WTC11 (cell line): ENCODE measurements around the gene ATP8B3. TPM values are rescaled to one million over a fixed set of nuclear protein-coding genes. Genes with fewer than 3 reads are reported as not detected.

ENCODE experiments used
- ATAC-seq: fragments of 200-7000 bp; cut with Tn5 transposase; 2 replicates; pipeline ENCODE4 v1.10.0; 2021; ENCODE audit warnings: mild to moderate bottlenecking, moderate library complexity
- CTCF ChIA-PET: fragments of 300-600 bp; sonication (Branson Sonifier 250); formaldehyde crosslinking; loops from one replicate; lab custom pipeline; 2021; ENCODE audit warnings: antibody characterized with exemption; lab: Charles Lee
- POLR2A ChIA-PET: fragments of 350-600 bp; sonication (Branson Sonifier 250); formaldehyde crosslinking; loops from one replicate; lab custom pipeline; 2021; ENCODE audit warnings: antibody characterized with exemption; lab: Charles Lee
- DNase-seq: peaks from one replicate; pipeline ENCODE4 v3.0.0; 2021; ENCODE audit warnings: low spot score
- H3K27ac Mint-ChIP-seq: 2 replicates; pipeline ENCODE4 v1.8.0; 2021; ENCODE audit warnings: mixed read lengths
- H3K27me3 Mint-ChIP-seq: 2 replicates; pipeline ENCODE4 v1.8.0; 2021; ENCODE audit warnings: low read depth, mild to moderate bottlenecking, moderate library complexity, mixed read lengths
- H3K36me3 Mint-ChIP-seq: 2 replicates; pipeline ENCODE4 v1.8.0; 2021; ENCODE audit warnings: mixed read lengths
- H3K4me1 Mint-ChIP-seq: 2 replicates; pipeline ENCODE4 v1.8.0; 2022; ENCODE audit warnings: mixed read lengths
- H3K4me3 Mint-ChIP-seq: 2 replicates; pipeline ENCODE4 v1.8.0; 2021; ENCODE audit warnings: mild to moderate bottlenecking, moderate library complexity, mixed read lengths
- H3K9me3 Mint-ChIP-seq: 2 replicates; pipeline ENCODE4 v1.8.0; 2021; ENCODE audit warnings: mixed read lengths
- ESRRA ChIP-seq: sonication (generic); formaldehyde crosslinking; IDR thresholded peaks from 2 replicates; pipeline ENCODE4 v1.8.1; 2022; ENCODE audit warnings: mild to moderate bottlenecking, missing genetic modification reagents, borderline replicate concordance
- GTF2I ChIP-seq: fragments of 250-450 bp; sonication (Bioruptor Pico); conservative IDR thresholded peaks from 2 replicates; pipeline ENCODE4 v1.4.0; 2021; ENCODE audit warnings: mild to moderate bottlenecking
- HMGA2 ChIP-seq: fragments of 250-450 bp; sonication (Bioruptor Pico); IDR thresholded peaks from 2 replicates; pipeline ENCODE4 v1.4.0; 2021; ENCODE audit warnings: mild to moderate bottlenecking, moderate library complexity
- IRF2 ChIP-seq: sonication (generic); formaldehyde crosslinking; IDR thresholded peaks from 2 replicates; pipeline ENCODE4 v1.8.0; 2022; ENCODE audit warnings: low read depth, missing genetic modification reagents, borderline replicate concordance
- MYBL2 ChIP-seq: sonication (generic); formaldehyde crosslinking; IDR thresholded peaks from 2 replicates; pipeline ENCODE4 v1.8.1; 2023; ENCODE audit warnings: mild to moderate bottlenecking, moderate library complexity, missing genetic modification reagents
- NFATC4 ChIP-seq: fragments of 250-450 bp; sonication (Bioruptor Pico); IDR thresholded peaks from 2 replicates; pipeline ENCODE4 v1.9.0; 2021; ENCODE audit warnings: mild to moderate bottlenecking
- NR1H2 ChIP-seq: sonication (generic); formaldehyde crosslinking; IDR thresholded peaks from 2 replicates; pipeline ENCODE4 v1.9.0; 2021; ENCODE audit warnings: mild to moderate bottlenecking, moderate library complexity, missing genetic modification reagents
- PRRX2 ChIP-seq: fragments of 250-450 bp; sonication (Bioruptor Pico); IDR thresholded peaks from 2 replicates; pipeline ENCODE4 v1.8.0; 2021; ENCODE audit warnings: mild to moderate bottlenecking
- SMAD4 ChIP-seq: sonication (generic); formaldehyde crosslinking; IDR thresholded peaks from 2 replicates; pipeline ENCODE4 v1.8.0; 2022; ENCODE audit warnings: mild to moderate bottlenecking, missing genetic modification reagents
- TEAD1 ChIP-seq: sonication (generic); formaldehyde crosslinking; IDR thresholded peaks from 2 replicates; pipeline ENCODE4 v1.8.0; 2022; ENCODE audit warnings: mild to moderate bottlenecking, missing genetic modification reagents
- ZNF138 ChIP-seq: sonication (generic); formaldehyde crosslinking; conservative IDR thresholded peaks from 2 replicates; pipeline ENCODE4 v1.8.1; 2022; ENCODE audit warnings: mild to moderate bottlenecking, moderate library complexity, missing genetic modification reagents
- ZNF219 ChIP-seq: sonication (generic); formaldehyde crosslinking; IDR thresholded peaks from 2 replicates; pipeline ENCODE4 v1.8.0; 2023; ENCODE audit warnings: missing genetic modification reagents, mild to moderate bottlenecking, borderline replicate concordance
- ZNF423 ChIP-seq: fragments of 250-450 bp; sonication (Bioruptor Pico); IDR thresholded peaks from 2 replicates; pipeline ENCODE4 v2.1.2; 2022; ENCODE audit warnings: mild to moderate bottlenecking, moderate library complexity
- total RNA-seq: library from RNA; stranded (reverse); gene quantifications from 3 replicates; pipeline ENCODE4 v1.2.3, GENCODE V29; 2021
- TF ChIP-seq, protein P1 (sequence below): fragments of 250-450 bp; sonication (Bioruptor Pico); IDR thresholded peaks from 2 replicates; pipeline ENCODE4 v1.9.0; 2021; ENCODE audit warnings: mild to moderate bottlenecking
- TF ChIP-seq, protein P2 (sequence below): sonication (generic); formaldehyde crosslinking; IDR thresholded peaks from 2 replicates; pipeline ENCODE4 v1.8.1; 2023; ENCODE audit warnings: mild to moderate bottlenecking, missing genetic modification reagents
- TF ChIP-seq, protein P3 (sequence below): sonication (generic); formaldehyde crosslinking; IDR thresholded peaks from 2 replicates; pipeline ENCODE4 v1.8.0; 2022; ENCODE audit warnings: mild to moderate bottlenecking, missing genetic modification reagents
- TF ChIP-seq, protein P4 (sequence below): fragments of 200-600 bp; IDR thresholded peaks from 2 replicates; pipeline ENCODE4 v1.8.0; 2022; ENCODE audit warnings: antibody characterized with exemption
- TF ChIP-seq, protein P5 (sequence below): sonication (generic); formaldehyde crosslinking; IDR thresholded peaks from 2 replicates; pipeline ENCODE4 v1.8.0; 2022; ENCODE audit warnings: missing genetic modification reagents

The ATP8B3 gene
- total RNA-seq, 1 experiment from 2014 or later: 5.5 TPM

DNA sequence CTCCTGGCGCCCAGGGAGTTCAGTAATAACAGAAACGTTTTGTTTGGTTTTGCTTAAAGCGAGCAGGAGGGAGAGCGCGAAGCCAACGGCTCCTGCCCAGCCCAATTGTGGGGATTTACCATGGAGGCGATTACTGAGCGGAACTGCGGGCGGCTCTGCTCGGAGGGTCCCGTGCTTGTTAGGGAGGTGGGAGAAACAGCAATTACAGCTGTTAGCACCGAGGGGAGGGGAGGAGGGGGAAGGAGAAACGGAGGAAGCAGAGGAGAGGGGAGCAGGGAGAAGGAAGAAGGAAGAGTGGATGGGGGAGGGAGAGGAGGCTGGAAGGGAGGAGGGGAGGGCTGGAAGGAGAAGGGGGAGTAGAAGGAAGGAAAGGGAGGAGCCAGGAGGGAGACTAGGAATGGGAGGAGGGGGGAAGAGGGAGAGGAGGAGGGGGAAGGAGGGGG, 66.5 kb downstream of the ATP8B3 start (continued):
- TF ChIP-seq, protein P1, sequence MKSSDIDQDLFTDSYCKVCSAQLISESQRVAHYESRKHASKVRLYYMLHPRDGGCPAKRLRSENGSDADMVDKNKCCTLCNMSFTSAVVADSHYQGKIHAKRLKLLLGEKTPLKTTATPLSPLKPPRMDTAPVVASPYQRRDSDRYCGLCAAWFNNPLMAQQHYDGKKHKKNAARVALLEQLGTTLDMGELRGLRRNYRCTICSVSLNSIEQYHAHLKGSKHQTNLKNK (CRISPR knock-in tag): no peak
- TF ChIP-seq, protein P2, sequence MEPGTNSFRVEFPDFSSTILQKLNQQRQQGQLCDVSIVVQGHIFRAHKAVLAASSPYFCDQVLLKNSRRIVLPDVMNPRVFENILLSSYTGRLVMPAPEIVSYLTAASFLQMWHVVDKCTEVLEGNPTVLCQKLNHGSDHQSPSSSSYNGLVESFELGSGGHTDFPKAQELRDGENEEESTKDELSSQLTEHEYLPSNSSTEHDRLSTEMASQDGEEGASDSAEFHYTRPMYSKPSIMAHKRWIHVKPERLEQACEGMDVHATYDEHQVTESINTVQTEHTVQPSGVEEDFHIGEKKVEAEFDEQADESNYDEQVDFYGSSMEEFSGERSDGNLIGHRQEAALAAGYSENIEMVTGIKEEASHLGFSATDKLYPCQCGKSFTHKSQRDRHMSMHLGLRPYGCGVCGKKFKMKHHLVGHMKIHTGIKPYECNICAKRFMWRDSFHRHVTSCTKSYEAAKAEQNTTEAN (CRISPR knock-in tag): no peak
- no peak for TF ChIP-seq IRF2 (CRISPR knock-in tag)
- TF ChIP-seq, protein P3, sequence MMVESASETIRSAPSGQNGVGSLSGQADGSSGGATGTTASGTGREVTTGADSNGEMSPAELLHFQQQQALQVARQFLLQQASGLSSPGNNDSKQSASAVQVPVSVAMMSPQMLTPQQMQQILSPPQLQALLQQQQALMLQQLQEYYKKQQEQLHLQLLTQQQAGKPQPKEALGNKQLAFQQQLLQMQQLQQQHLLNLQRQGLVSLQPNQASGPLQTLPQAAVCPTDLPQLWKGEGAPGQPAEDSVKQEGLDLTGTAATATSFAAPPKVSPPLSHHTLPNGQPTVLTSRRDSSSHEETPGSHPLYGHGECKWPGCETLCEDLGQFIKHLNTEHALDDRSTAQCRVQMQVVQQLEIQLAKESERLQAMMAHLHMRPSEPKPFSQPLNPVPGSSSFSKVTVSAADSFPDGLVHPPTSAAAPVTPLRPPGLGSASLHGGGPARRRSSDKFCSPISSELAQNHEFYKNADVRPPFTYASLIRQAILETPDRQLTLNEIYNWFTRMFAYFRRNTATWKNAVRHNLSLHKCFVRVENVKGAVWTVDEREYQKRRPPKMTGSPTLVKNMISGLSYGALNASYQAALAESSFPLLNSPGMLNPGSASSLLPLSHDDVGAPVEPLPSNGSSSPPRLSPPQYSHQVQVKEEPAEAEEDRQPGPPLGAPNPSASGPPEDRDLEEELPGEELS (CRISPR knock-in tag): no peak

DNA sequence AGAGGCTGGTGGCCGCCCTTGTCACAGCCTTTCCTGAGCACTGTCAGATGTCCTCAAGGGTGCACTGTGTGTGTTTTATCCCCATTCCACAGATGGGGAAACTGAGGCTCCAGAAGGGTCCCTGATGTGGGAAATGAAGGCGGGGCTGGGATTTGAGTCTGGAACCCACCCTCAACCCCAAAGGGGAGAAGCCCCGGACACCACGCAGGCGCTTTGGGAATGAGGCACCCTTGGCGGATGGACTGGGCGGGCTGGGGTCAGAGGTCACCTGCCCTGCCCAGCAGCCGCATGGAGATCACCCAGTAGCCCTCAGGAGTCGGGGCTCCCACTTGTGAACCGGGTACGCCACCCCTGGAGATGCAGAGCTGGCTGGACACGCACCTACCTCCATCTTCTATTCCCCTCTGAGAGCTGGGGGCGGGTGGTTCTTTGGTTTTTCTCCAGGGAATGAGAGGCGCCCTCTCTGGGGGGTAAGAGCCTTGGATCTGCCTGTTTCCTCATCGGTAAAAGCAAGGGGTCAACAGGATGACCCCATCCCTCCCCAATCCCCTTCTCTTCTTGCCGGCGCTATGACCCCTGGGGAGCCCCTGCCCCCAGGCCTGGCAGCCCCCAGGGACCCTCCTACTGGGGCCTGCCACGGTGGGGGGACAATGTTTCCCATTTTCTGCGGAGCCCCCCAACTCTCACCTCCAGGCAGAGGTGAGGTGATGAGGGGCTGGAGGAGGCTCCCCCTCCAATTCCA, 67.1 kb downstream of the ATP8B3 start:
- CTCF ChIA-PET: interaction anchor here (3.8 to 4.7 kb wide), 2 partner anchors 23 to 72 kb away, joined by 20 to 35 read pairs; no protein-coding TSS in a partner anchor
- POLR2A ChIA-PET: no interaction called here
- Mint-ChIP-seq H3K9me3 (peaks cover 4% of the 10 kb centered on the region), H3K27ac (no peak overlapping the region), H3K27me3 (peaks cover 96% of the 10 kb centered on the region), H3K36me3 (no peaks in the 10 kb centered on the region), H3K4me1 (peaks cover 8% of the 10 kb centered on the region), H3K4me3 (peak overlapping the region; percentile 49)
- DNase-seq (no peak), ATAC-seq (no peak)
- TF ChIP-seq MYBL2 (CRISPR knock-in tag) (no peak), HMGA2 (CRISPR knock-in tag) (no peak), NFATC4 (CRISPR knock-in tag) (no peak), NR1H2 (no peak), SMAD4 (no peak), ZNF138 (CRISPR knock-in tag) (no peak), ZNF219 (CRISPR knock-in tag) (no peak), GTF2I (CRISPR knock-in tag) (peak; percentile 27; the same call in 1 of the 2 replicates), TEAD1 (no peak), PRRX2 (no peak), ZNF423 (CRISPR knock-in tag) (0 out of 2 replicates have a peak, but pooled peaks have one; percentile 3), ESRRA (no peak)
- TF ChIP-seq, protein P4, sequence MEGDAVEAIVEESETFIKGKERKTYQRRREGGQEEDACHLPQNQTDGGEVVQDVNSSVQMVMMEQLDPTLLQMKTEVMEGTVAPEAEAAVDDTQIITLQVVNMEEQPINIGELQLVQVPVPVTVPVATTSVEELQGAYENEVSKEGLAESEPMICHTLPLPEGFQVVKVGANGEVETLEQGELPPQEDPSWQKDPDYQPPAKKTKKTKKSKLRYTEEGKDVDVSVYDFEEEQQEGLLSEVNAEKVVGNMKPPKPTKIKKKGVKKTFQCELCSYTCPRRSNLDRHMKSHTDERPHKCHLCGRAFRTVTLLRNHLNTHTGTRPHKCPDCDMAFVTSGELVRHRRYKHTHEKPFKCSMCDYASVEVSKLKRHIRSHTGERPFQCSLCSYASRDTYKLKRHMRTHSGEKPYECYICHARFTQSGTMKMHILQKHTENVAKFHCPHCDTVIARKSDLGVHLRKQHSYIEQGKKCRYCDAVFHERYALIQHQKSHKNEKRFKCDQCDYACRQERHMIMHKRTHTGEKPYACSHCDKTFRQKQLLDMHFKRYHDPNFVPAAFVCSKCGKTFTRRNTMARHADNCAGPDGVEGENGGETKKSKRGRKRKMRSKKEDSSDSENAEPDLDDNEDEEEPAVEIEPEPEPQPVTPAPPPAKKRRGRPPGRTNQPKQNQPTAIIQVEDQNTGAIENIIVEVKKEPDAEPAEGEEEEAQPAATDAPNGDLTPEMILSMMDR: no peak
- TF ChIP-seq, protein P5, sequence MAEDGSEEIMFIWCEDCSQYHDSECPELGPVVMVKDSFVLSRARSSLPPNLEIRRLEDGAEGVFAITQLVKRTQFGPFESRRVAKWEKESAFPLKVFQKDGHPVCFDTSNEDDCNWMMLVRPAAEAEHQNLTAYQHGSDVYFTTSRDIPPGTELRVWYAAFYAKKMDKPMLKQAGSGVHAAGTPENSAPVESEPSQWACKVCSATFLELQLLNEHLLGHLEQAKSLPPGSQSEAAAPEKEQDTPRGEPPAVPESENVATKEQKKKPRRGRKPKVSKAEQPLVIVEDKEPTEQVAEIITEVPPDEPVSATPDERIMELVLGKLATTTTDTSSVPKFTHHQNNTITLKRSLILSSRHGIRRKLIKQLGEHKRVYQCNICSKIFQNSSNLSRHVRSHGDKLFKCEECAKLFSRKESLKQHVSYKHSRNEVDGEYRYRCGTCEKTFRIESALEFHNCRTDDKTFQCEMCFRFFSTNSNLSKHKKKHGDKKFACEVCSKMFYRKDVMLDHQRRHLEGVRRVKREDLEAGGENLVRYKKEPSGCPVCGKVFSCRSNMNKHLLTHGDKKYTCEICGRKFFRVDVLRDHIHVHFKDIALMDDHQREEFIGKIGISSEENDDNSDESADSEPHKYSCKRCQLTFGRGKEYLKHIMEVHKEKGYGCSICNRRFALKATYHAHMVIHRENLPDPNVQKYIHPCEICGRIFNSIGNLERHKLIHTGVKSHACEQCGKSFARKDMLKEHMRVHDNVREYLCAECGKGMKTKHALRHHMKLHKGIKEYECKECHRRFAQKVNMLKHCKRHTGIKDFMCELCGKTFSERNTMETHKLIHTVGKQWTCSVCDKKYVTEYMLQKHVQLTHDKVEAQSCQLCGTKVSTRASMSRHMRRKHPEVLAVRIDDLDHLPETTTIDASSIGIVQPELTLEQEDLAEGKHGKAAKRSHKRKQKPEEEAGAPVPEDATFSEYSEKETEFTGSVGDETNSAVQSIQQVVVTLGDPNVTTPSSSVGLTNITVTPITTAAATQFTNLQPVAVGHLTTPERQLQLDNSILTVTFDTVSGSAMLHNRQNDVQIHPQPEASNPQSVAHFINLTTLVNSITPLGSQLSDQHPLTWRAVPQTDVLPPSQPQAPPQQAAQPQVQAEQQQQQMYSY (CRISPR knock-in tag): no peak
